ENCODE measurements around the gene AGRN.

GRCh38 chr1:1094981-1095380, 75.1 kb downstream of the AGRN start:
- TF ChIP-seq POLR2A (IDR thresholded peaks at IDR 0.05) (no peak), CTCF (IDR thresholded peaks at IDR 0.05) (no peak)

Measured in ovary (tissue), 3 donors.